GM23338 (cell line): ENCODE results near the gene ACOX3. TPM values are rescaled to one million over a fixed set of nuclear protein-coding genes. Genes with fewer than 3 reads are reported as not detected.

Experiments
- ATAC-seq: fragments of 200-7000 bp; cut with Tn5 transposase; 3 replicates; pipeline ENCODE4 v1.9.1; 2020
- DNase-seq: peaks from one replicate; pipeline ENCODE4 v3.0.0-alpha.2; 2015; ENCODE audit warnings: low spot score
- H2AFZ ChIP-seq: fragments of 200-600 bp; sonication (generic); 2 replicates; pipeline ENCODE4 v1.8.0; 2016; ENCODE audit warnings: antibody characterized with exemption, mild to moderate bottlenecking, moderate library complexity
- H3F3A ChIP-seq: fragments of 200-600 bp; sonication (generic); replicated peaks from 2 replicates; pipeline ENCODE4 v1.8.0; 2017; ENCODE audit warnings: antibody characterized with exemption, mixed run types, low read depth
- H3K27ac ChIP-seq: fragments of 200-600 bp; sonication (generic); 2 replicates; pipeline ENCODE4 v1.6.1; 2016; ENCODE audit warnings: low read depth
- H3K27me3 ChIP-seq: fragments of 200-600 bp; sonication (generic); 2 replicates; pipeline ENCODE4 v1.8.0; 2016; ENCODE audit warnings: mild to moderate bottlenecking, mixed run types, moderate library complexity; ENCODE audit not compliant: insufficient read depth
- H3K36me3 ChIP-seq: fragments of 200-600 bp; sonication (generic); 2 replicates; pipeline ENCODE4 v1.8.0; 2016; ENCODE audit warnings: mild to moderate bottlenecking; ENCODE audit not compliant: insufficient read depth
- H3K4me1 ChIP-seq: fragments of 200-600 bp; sonication (generic); 2 replicates; pipeline ENCODE4 v1.8.0; 2016; ENCODE audit warnings: mild to moderate bottlenecking, moderate library complexity; ENCODE audit not compliant: insufficient read depth
- H3K4me2 ChIP-seq: fragments of 200-600 bp; sonication (generic); 2 replicates; pipeline ENCODE4 v1.7.1; 2017; ENCODE audit warnings: mixed run types
- H3K4me3 ChIP-seq: fragments of 200-600 bp; sonication (generic); 2 replicates; pipeline ENCODE4 v1.6.1; 2016; ENCODE audit warnings: mixed run types
- H3K79me2 ChIP-seq: fragments of 200-600 bp; sonication (generic); replicated peaks from 2 replicates; pipeline ENCODE4 v1.8.0; 2017; ENCODE audit warnings: mild to moderate bottlenecking; ENCODE audit not compliant: insufficient read depth
- H3K9me2 ChIP-seq: fragments of 200-600 bp; sonication (generic); 2 replicates; pipeline ENCODE4 v1.8.0; 2017; ENCODE audit not compliant: insufficient read depth
- H4K20me1 ChIP-seq: fragments of 200-600 bp; sonication (generic); replicated peaks from 2 replicates; pipeline ENCODE4 v1.8.0; 2017; ENCODE audit warnings: mild to moderate bottlenecking; ENCODE audit not compliant: insufficient read depth
- H3K27ac Mint-ChIP-seq: 2 replicates; pipeline ENCODE4 v1.8.0; 2020; ENCODE audit warnings: inconsistent platforms, mild to moderate bottlenecking, moderate library complexity, mixed read lengths
- H3K27me3 Mint-ChIP-seq: 3 replicates; pipeline ENCODE4 v1.8.0; 2022; ENCODE audit warnings: low read depth, mild to moderate bottlenecking, moderate library complexity, mixed read lengths, inconsistent platforms; ENCODE audit not compliant: insufficient read depth, poor library complexity
- H3K36me3 Mint-ChIP-seq: 3 replicates; pipeline ENCODE4 v1.8.0; 2021; ENCODE audit warnings: low read depth, mild to moderate bottlenecking, inconsistent platforms, moderate library complexity, mixed read lengths
- H3K4me1 Mint-ChIP-seq: 3 replicates; pipeline ENCODE4 v1.8.0; 2020; ENCODE audit warnings: mild to moderate bottlenecking, inconsistent platforms, mixed read lengths
- H3K4me3 Mint-ChIP-seq: 3 replicates; pipeline ENCODE4 v1.8.0; 2021; ENCODE audit warnings: moderate library complexity, mild to moderate bottlenecking, inconsistent platforms, mixed read lengths
- H3K9me3 Mint-ChIP-seq: 3 replicates; pipeline ENCODE4 v1.8.0; 2020; ENCODE audit warnings: moderate library complexity, mild to moderate bottlenecking, inconsistent platforms, mixed read lengths
- CREB1 ChIP-seq: fragments of 250-450 bp; sonication (Bioruptor Pico); IDR thresholded peaks from 2 replicates; pipeline ENCODE4 v1.5.0; 2020; ENCODE audit warnings: low read depth, mild to moderate bottlenecking, moderate library complexity
- CTCF ChIP-seq, 2 experiments: fragments of 200-600 bp in 1 of 2; sonication (generic) in 1 of 2; conservative IDR thresholded peaks; 2 replicates each; pipeline versions ENCODE4 v1.5.1 to v1.6.1; 2016 to 2017; ENCODE audit warnings: antibody characterized with exemption in 2 of 2, low read depth in 2 of 2, mild to moderate bottlenecking in 2 of 2, moderate library complexity in 1 of 2
- JUNB ChIP-seq: IDR thresholded peaks from one replicate; pipeline ENCODE4 v1.6.1; 2016; ENCODE audit warnings: antibody characterized with exemption; ENCODE audit not compliant: unreplicated experiment
- NANOG ChIP-seq: IDR thresholded peaks from 2 replicates; pipeline ENCODE4 v1.6.1; 2016; ENCODE audit warnings: antibody characterized with exemption, borderline replicate concordance
- REST ChIP-seq: IDR thresholded peaks from one replicate; pipeline ENCODE4 v1.6.1; 2018; ENCODE audit warnings: antibody characterized with exemption; ENCODE audit not compliant: unreplicated experiment
- STAT1 ChIP-seq: IDR thresholded peaks from one replicate; pipeline ENCODE4 v1.6.1; 2016; ENCODE audit warnings: antibody characterized with exemption; ENCODE audit not compliant: unreplicated experiment
- ZNF114 ChIP-seq: fragments of 250-450 bp; sonication (Bioruptor Pico); IDR thresholded peaks from 2 replicates; pipeline ENCODE4 v1.5.0; 2020; ENCODE audit warnings: mild to moderate bottlenecking, moderate library complexity
- ZNF331 ChIP-seq: fragments of 250-450 bp; sonication (Bioruptor Pico); IDR thresholded peaks from 2 replicates; pipeline ENCODE4 v1.5.0; 2020; ENCODE audit warnings: low read depth, mild to moderate bottlenecking, moderate library complexity
- ZNF462 ChIP-seq: fragments of 250-450 bp; sonication (Bioruptor Pico); IDR thresholded peaks from 2 replicates; pipeline ENCODE4 v1.5.0; 2020; ENCODE audit warnings: mild to moderate bottlenecking, moderate library complexity
- polyA plus RNA-seq: library from polyadenylated mRNA; unstranded; fragments of >200 nt; fragmentation: Nextera tagmentation; extraction: Ambion mirVana; gene quantifications from 2 replicates; pipeline ENCODE4 v1.2.1, GENCODE V29; 2016
- total RNA-seq: library from RNA; depleted of rRNA; stranded (reverse); fragments of >200 nt; shearing (Covaris generic); gene quantifications from 2 replicates; pipeline ENCODE4 v1.2.3, GENCODE V29; 2014

ACOX3 gene
- total and polyA plus RNA-seq, 2 experiments from 2014 or later = 6.4 to 17.2 TPM

DNA sequence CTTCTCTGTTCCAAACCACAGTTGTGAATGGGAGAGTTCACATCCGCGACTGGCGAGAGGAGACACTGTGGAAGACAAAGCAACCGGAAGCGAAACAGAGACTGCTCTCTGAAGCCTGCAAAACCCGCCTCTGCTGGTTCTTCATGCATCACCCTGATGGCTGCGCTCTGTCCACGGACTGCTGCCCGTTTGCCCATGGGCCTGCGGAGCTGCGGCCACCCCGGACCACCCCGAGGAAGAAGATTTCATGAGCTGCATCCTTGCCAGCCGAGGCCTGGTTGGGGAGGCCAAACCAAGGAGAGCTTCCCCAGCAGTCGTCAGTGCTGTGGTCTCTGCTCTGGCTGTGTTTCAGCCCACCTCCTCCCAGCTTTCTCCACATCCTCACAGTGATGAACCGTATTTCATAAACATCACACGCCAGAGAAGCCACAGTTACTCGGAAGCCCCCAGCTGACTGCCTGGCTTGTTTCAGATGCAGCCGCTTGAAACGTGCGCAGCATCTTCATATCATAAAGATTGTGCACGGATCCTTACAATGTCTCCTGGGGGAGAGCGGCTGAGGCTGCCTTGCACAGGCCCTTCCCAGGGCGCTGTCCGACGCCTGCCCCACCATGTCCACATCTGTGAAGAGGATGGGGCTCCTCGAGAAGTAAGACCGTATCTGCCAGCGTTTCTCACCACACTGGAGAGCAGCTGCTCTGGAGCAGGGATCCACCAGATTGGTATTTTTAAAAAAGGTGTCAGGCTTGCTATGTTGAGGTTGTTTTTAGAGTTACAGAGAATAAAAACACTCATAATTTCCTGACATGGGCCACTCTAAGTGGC is 35.4 kb upstream of the ACOX3 start (continued):
- TF ChIP-seq REST = no peak
- TF ChIP-seq CREB1 (CRISPR knock-in tag) = no peak
- no peak for TF ChIP-seq CTCF (conservative IDR thresholded peaks at IDR 0.05; ENCODE audit: low read depth in 2 of 2)
- no peak for TF ChIP-seq NANOG
- TF ChIP-seq JUNB = no peak
- no peak for TF ChIP-seq ZNF331
- TF ChIP-seq STAT1 = no peak

DNA sequence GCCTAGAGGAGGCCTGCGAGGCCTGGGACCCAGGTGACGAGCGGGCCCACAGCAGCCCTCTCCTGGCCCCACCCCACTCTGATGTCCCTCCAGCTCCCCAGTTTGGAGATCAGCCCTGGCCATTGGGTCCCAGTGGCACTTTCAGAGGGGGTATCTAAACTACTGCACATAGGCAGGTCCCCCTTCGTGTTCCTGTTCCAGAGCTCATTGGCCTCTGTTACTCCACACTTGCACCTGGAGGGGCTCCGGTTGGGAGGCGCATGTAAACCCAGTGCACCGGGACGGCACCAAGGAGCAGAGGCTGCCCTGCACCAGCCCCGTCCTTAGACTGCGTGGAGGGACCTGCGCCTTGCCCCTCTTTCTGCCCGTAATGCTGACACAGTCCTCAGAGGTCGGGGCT is 34.3 kb upstream of the ACOX3 start:
- H3K4me3 Mint-ChIP-seq = no peak overlapping the region
- H3K27ac Mint-ChIP-seq = no peak overlapping the region
- H3K36me3 ChIP-seq = no peaks in the 10 kb centered on the region; the same call in 1 of the 2 replicates
- TF ChIP-seq ZNF114 (CRISPR knock-in tag) = no peak
- no peak for TF ChIP-seq ZNF462 (CRISPR knock-in tag)
- TF ChIP-seq CREB1 (CRISPR knock-in tag) = no peak
- TF ChIP-seq NANOG = no peak

More for the DNA sequence above, 34.3 kb upstream of the ACOX3 start:
- H2AFZ ChIP-seq = no peak overlapping the region
- no peaks in the 10 kb centered on the region for H4K20me1 ChIP-seq
- no peak overlapping the region for H3K4me3 ChIP-seq
- H3K27me3 ChIP-seq = no peaks in the 10 kb centered on the region
- H3K36me3 Mint-ChIP-seq = peaks cover 25% of the 10 kb centered on the region
- no peaks in the 10 kb centered on the region for H3K4me1 ChIP-seq
- H3K79me2 ChIP-seq = no peaks in the 10 kb centered on the region
- no peaks in the 10 kb centered on the region for H3K9me3 Mint-ChIP-seq
- ATAC-seq (no peak), DNase-seq (no peak)
- no peak overlapping the region for H3K27ac ChIP-seq
- no peaks in the 10 kb centered on the region for H3F3A ChIP-seq
- peaks cover 2% of the 10 kb centered on the region for H3K27me3 Mint-ChIP-seq
- no peak overlapping the region for H3K4me2 ChIP-seq
- peaks cover 10% of the 10 kb centered on the region for H3K4me1 Mint-ChIP-seq
- H3K9me2 ChIP-seq = no peaks in the 10 kb centered on the region
